Spleen (tissue), 7 donors: ENCODE measurements around the gene PAK6.

Experiments used
- CTCF ChIP-seq, 11 experiments: fragments of 200-600 bp in 7 of 11; fragments of 450-650 bp in 4 of 11; sonication (generic) in 4 of 11; IDR thresholded peaks in 8 of 11; conservative IDR thresholded peaks in 3 of 11; 1 replicate in 7 of 11; 2 replicates in 4 of 11; pipeline versions ENCODE4 v1.4.0 to v1.8.0; 2016 to 2021; ENCODE audit warnings: antibody characterized with exemption in 11 of 11, inconsistent platforms in 4 of 11, mild to moderate bottlenecking in 1 of 11
- POLR2A ChIP-seq, 3 donors: fragments of 450-650 bp; IDR thresholded peaks; one replicate each; pipeline ENCODE4 v1.5.1; 2017; ENCODE audit warnings: antibody characterized with exemption in 3 of 3, mild to moderate bottlenecking in 1 of 3
- POLR2AphosphoS5 ChIP-seq, 3 donors: sonication (generic); formaldehyde crosslinking; IDR thresholded peaks; one replicate each; pipeline ENCODE4 v1.5.1; 2017; ENCODE audit warnings: antibody characterized with exemption in 3 of 3
- donor health status: DM: no; HTN: no; CAD: no; lungs with moderate emphysema.
- donor health status: DM: no; HTN: no; CAD: no.
- donor health status: DM: no; HTN: no; CAD: no.

- TF ChIP-seq CTCF (IDR thresholded peaks at IDR 0.05 in 8 of 11, conservative IDR thresholded peaks at IDR 0.05 in 3 of 11) = no peak
- TF ChIP-seq POLR2A (IDR thresholded peaks at IDR 0.05) = no peak
- no peak for TF ChIP-seq POLR2AphosphoS5 (IDR thresholded peaks at IDR 0.05)
Observed at GRCh38 chr15:40248006-40248783, 9.3 kb downstream of the PAK6 start.
